Epithelial cell of esophagus (primary cell): ENCODE results near the gene DOCK3.

Experiments used
- DNase-seq: peaks from one replicate; pipeline ENCODE4 v3.0.0; 2010; ENCODE audit warnings: low read depth
- H3K4me3 ChIP-seq: 2 replicates; pipeline ENCODE4 v1.5.1; 2011; ENCODE audit warnings: mild to moderate bottlenecking, low read length, control low read depth
- CTCF ChIP-seq: IDR thresholded peaks from 2 replicates; pipeline ENCODE4 v1.5.1; 2011; ENCODE audit warnings: low read depth, mild to moderate bottlenecking, low read length, control low read depth, inconsistent platforms; ENCODE audit not compliant: insufficient read depth; ENCODE audit errors: missing control alignments

The DOCK3 gene

GRCh38 chr3:50805321-50805720 lies 130.6 kb downstream of the DOCK3 start:
- TF ChIP-seq CTCF: no peak
- no peak overlapping the region for H3K4me3 ChIP-seq
- no peak for DNase-seq

DNA sequence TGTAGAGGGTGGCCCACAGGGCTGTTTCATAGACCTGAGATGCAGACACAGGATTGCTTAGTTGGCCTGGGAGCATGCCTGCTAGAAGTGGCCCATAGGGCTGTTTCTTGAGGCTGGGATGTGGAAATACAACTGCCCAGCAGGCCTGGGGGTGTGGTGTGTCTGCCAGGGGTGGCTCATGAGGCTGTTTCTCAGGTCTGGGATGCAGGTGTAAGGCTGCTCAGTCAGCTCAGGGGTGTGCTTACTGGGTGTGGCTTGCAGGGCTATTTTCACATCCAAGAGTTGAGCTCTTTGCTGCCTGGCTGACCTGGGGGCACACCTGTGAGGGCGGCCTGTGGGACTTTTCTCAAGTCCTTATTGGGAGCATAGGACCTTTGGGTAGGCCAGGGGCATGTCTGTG lies 131.3 kb downstream of the DOCK3 start:
- no peak overlapping the region for H3K4me3 ChIP-seq
- peak; percentile 51 for DNase-seq
- no peak for TF ChIP-seq CTCF

DNA sequence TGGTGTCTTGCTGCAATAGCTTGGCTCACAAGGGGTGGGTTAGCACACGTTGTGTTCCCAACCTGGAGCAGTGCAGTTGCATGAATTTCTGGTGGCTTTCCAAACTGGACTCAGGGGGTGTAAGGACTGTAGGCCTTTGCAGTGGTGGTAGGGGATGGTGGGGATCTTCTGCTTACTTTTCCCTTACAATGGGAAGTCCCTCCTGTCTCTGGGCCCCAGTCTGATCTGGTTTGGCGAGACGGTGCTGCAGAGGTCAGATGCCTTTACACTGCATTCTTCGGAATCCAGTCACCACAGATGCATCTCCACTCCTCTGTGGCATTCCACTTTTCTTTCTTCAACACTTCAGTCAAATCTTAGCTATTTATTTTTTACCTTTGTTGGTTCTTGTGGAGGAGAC lies 132.1 kb downstream of the DOCK3 start:
- no peak for TF ChIP-seq CTCF
- DNase-seq: peak; percentile 51
- no peak overlapping the region for H3K4me3 ChIP-seq

GRCh38 chr3:50807266-50807665 lies 132.5 kb downstream of the DOCK3 start:
- peak; percentile 58 for DNase-seq
- no peak for TF ChIP-seq CTCF
- no peak overlapping the region for H3K4me3 ChIP-seq

DNA sequence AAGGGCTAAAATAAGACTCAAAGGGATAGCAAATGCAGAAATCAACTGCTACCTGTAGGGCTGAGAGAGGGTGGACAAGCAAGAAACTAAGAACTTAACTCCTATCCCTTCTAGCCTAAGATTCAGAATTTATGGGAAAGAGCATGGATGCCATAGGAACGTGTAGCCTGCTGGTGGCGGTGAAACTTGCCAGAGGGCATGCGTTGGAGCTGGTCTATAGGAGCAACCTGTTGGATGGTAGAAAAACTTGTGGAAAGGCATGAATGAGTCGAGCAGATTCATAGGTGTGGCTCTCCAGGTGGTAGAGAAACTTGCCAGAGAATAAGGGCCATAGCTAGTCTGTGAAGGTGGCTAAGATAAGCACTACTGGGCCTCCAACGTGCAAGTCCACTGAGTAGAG lies 137.2 kb downstream of the DOCK3 start:
- DNase-seq: peak; percentile 9
- H3K4me3 ChIP-seq: no peak overlapping the region
- no peak for TF ChIP-seq CTCF

DNA sequence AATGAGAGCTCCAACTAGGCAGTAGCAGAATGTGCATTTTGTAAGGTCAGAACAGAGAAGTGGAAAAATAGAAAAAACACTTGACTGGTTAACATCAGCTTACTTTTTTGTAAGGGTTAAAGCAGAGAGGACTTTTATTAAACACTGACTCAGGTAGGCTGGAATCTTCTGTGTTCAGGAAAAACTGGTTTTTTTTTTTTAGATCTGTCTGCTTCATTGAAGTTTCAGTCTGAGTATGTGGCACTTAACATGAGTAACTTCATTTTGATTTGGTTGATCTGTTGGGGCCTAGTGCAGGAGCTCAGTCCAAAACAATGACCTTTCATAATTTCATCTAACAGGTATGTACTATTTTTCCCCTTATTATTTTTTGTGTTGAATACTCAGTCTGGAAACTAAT lies 141.1 kb downstream of the DOCK3 start:
- peak; percentile 79 for DNase-seq
- no peak for TF ChIP-seq CTCF
- H3K4me3 ChIP-seq: no peak overlapping the region

- no peak for DNase-seq
- H3K4me3 ChIP-seq: no peak overlapping the region
- no peak for TF ChIP-seq CTCF
Observed at GRCh38 chr3:50816894-50817293, 142.2 kb downstream of the DOCK3 start.
